ENCODE results near the gene GOLGA8N.
A peak's percentile ranks its signal among the peaks of the same experiment; 100 is the strongest.

Gene GOLGA8N

DNA sequence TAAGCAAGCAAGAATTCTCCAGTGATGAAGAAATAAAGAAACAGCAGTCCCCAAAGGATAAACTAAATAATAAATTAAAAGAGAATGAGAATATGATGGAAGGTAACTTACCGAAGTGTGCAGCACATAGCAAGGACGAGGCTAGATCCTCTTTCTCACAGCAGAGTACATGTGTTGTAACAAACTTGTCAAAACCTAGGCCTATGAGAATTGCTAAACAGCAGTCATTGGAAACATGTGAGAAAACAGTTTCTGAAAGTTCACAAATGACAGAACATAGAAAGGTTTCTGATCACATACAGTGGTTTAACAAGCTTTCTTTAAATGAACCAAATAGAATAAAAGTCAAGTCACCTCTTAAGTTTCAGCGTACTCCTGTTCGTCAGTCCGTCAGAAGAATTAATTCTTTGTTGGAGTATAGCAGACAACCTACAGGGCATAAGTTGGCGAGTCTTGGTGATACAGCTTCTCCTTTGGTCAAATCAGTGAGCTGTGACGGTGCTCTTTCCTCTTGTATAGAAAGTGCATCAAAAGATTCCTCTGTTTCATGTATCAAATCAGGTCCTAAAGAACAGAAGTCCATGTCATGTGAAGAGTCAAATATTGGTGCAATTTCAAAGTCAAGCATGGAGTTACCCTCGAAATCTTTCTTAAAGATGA is 43.8 kb downstream of the GOLGA8N start:
- no peak for DNase-seq (ENCODE audit: low read depth)
- TF ChIP-seq, protein P1, sequence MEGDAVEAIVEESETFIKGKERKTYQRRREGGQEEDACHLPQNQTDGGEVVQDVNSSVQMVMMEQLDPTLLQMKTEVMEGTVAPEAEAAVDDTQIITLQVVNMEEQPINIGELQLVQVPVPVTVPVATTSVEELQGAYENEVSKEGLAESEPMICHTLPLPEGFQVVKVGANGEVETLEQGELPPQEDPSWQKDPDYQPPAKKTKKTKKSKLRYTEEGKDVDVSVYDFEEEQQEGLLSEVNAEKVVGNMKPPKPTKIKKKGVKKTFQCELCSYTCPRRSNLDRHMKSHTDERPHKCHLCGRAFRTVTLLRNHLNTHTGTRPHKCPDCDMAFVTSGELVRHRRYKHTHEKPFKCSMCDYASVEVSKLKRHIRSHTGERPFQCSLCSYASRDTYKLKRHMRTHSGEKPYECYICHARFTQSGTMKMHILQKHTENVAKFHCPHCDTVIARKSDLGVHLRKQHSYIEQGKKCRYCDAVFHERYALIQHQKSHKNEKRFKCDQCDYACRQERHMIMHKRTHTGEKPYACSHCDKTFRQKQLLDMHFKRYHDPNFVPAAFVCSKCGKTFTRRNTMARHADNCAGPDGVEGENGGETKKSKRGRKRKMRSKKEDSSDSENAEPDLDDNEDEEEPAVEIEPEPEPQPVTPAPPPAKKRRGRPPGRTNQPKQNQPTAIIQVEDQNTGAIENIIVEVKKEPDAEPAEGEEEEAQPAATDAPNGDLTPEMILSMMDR (IDR thresholded peaks at IDR 0.05; ENCODE audit: low read length, missing control alignments): no peak
- no peak overlapping the region for H3K4me3 ChIP-seq (replicated peaks; ENCODE audit: low read depth, low read length)

DNA sequence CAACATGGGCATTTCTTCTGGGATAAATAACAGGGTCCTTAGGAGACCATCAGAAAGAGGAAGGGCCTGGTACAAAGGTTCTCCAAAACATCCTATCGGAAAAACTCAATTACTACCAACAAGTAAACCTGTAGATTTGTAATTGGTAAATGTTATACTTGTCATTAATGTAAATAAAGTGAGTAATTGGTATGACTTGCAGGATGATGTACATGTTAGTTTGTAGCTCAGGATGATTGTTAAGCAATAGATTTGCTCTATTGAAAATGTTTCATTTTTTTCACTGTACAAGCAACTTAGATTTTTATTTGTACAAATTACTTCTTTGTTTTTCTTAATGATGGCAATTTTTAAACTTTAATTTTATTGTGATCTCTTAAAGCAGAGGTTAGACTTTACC is 44.4 kb downstream of the GOLGA8N start:
- no peak overlapping the region for H3K4me3 ChIP-seq (replicated peaks; ENCODE audit: low read depth, low read length)
- no peak for DNase-seq (ENCODE audit: low read depth)
- TF ChIP-seq, protein P1 (IDR thresholded peaks at IDR 0.05; ENCODE audit: low read length, missing control alignments): no peak

GRCh38 chr15:32641517-32642059 is 48.3 kb downstream of the GOLGA8N start, which contains the start of gene SCG5:
TSS of gene SCG5 (plus strand) at chr15:32641710. CDS start at chr15:32643593, 1,883 bp downstream.
- TF ChIP-seq, protein P1 (IDR thresholded peaks at IDR 0.05; ENCODE audit: low read length, missing control alignments): no peak
- peak within 1 kb of the TSS; percentile 47 for H3K4me3 ChIP-seq (replicated peaks; ENCODE audit: low read depth, low read length)
- peak; percentile 37 for DNase-seq (ENCODE audit: low read depth)

- TF ChIP-seq, protein P1 (IDR thresholded peaks at IDR 0.05; ENCODE audit: low read length, missing control alignments): no peak
- no peak overlapping the region for H3K4me3 ChIP-seq (replicated peaks; ENCODE audit: low read depth, low read length)
- DNase-seq (ENCODE audit: low read depth): no peak
Measured at GRCh38 chr15:32642667-32643435, 49.6 kb downstream of the GOLGA8N start.

GRCh38 chr15:32643907-32644445 is 50.7 kb downstream of the GOLGA8N start:
- H3K4me3 ChIP-seq (replicated peaks; ENCODE audit: low read depth, low read length): no peak overlapping the region
- TF ChIP-seq, protein P1 (IDR thresholded peaks at IDR 0.05; ENCODE audit: low read length, missing control alignments): no peak
- DNase-seq (ENCODE audit: low read depth): no peak

DNA sequence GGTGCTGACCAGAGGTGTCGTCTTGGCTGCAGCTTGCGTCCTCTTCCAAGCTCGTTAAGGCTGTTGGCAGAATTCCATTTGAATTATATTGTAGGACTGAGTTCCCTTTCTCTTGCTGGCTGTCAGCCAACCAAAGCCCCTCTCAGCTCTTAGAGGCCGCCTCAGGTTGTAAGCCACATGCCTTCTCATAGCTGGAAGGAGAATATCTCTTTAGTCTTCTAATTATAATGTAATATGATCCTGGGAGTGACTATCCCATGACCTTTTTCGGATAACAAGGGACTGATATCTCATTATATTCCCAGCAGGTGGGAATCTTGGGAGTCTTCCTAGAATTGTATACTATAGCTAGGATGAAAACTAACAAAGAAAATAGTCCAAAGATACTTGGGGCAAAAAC is 53.0 kb downstream of the GOLGA8N start:
- TF ChIP-seq, protein P1 (IDR thresholded peaks at IDR 0.05; ENCODE audit: low read length, missing control alignments): no peak
- H3K4me3 ChIP-seq (replicated peaks; ENCODE audit: low read depth, low read length): no peak overlapping the region
- DNase-seq (ENCODE audit: low read depth): no peak

Measured in fibroblast of pulmonary artery (primary cell).